Lung microvascular endothelial cell (primary cell): ENCODE data around the gene ANTKMT. TPM values are rescaled to one million over a fixed set of nuclear protein-coding genes. Genes with fewer than 3 reads are reported as not detected.

ENCODE experiments used
- DNase-seq, 2 donors: peaks; one replicate each; pipeline versions ENCODE4 v3.0.0 to v3.0.0-alpha.2; 2010; ENCODE audit warnings: low read depth in 2 of 2
- total RNA-seq: library from RNA; depleted of rRNA; stranded (reverse); fragments of >200 nt; gene quantifications from 2 replicates; pipeline ENCODE4 v1.2.1, GENCODE V29; 2014

Gene ANTKMT
- total RNA-seq = 20.0 and 31.2 TPM in 2 replicates

- peak; percentile 70 to 73 for DNase-seq
Observed at GRCh38 chr16:720990-721764, at the start of gene ANTKMT. Gene ANTKMT, plus strand, starts transcription at chr16:721146. Its CDS starts 129 bp downstream, at chr16:721275.

- DNase-seq = no peak
Observed at GRCh38 chr16:671353-672131, 49.4 kb upstream of the ANTKMT start.

- no peak for DNase-seq
Observed at GRCh38 chr16:672371-672770, 48.6 kb upstream of the ANTKMT start.

- no peak for DNase-seq
Observed at GRCh38 chr16:672851-673250, 48.1 kb upstream of the ANTKMT start.

- DNase-seq = no peak
Observed at GRCh38 chr16:673399-673991, 47.5 kb upstream of the ANTKMT start.

GRCh38 chr16:674214-674881 lies 46.6 kb upstream of the ANTKMT start:
- DNase-seq = no peak

- DNase-seq = peak in 1 of 2 donors; percentile 18
Observed at GRCh38 chr16:674968-675883, 45.7 kb upstream of the ANTKMT start, which contains the start of gene RHBDL1. Gene RHBDL1, plus strand, starts transcription at chr16:675671. Its CDS starts 120 bp downstream, at chr16:675791.

- no peak for DNase-seq
Observed at GRCh38 chr16:675884-676564, 44.9 kb upstream of the ANTKMT start.

GRCh38 chr16:676565-676902 lies 44.4 kb upstream of the ANTKMT start:
- DNase-seq = no peak

- DNase-seq = no peak
Observed at GRCh38 chr16:676913-677312, 44.0 kb upstream of the ANTKMT start.

GRCh38 chr16:677316-678190 lies 43.4 kb upstream of the ANTKMT start:
- DNase-seq = no peak

- no peak for DNase-seq
Observed at GRCh38 chr16:678209-678857, 42.6 kb upstream of the ANTKMT start.

GRCh38 chr16:678858-679813 lies 41.8 kb upstream of the ANTKMT start:
- DNase-seq = peak; percentile 49 to 77

- DNase-seq = peak; percentile 90 to 95
Observed at GRCh38 chr16:679814-680624, 40.9 kb upstream of the ANTKMT start, which contains the start of gene STUB1. Gene STUB1, plus strand, starts transcription at chr16:680410. Its CDS starts 116 bp downstream, at chr16:680526.

GRCh38 chr16:680625-680945 lies 40.4 kb upstream of the ANTKMT start:
- no peak for DNase-seq

GRCh38 chr16:680967-681745 lies 39.8 kb upstream of the ANTKMT start:
- peak; percentile 43 to 45 for DNase-seq
